HCT116 (cell line): ENCODE measurements around the gene TACC2. TPM values are rescaled to one million over a fixed set of nuclear protein-coding genes. Genes with fewer than 3 reads are reported as not detected.

Experiments
- ATAC-seq: fragments of 200-7000 bp; cut with Tn5 transposase; 2 replicates; pipeline ENCODE4 v1.9.1; 2020; ENCODE audit warnings: mild to moderate bottlenecking, moderate library complexity
- BruUV-seq: library from RNA; stranded (reverse); fragments of 400-500 nt; replicated peaks from 2 replicates; lab custom pipeline; 2021; lab: Mats Ljungman, UMichigan
- CTCF ChIA-PET: fragments of 300-600 bp; sonication (Branson Sonifier 250); formaldehyde crosslinking; loops from one replicate; lab custom pipeline; 2021; ENCODE audit warnings: antibody characterized with exemption; lab: Charles Lee
- POLR2A ChIA-PET: fragments of 300-600, 350-600 bp; sonication (Branson Sonifier 250); formaldehyde crosslinking; loops from one replicate; lab custom pipeline; 2021; ENCODE audit warnings: antibody characterized with exemption; lab: Charles Lee
- RAD21 ChIA-PET, 2 experiments: fragments of 300-600 bp; sonication (Branson Sonifier 250); formaldehyde crosslinking; loops; one replicate each; lab custom pipeline; 2023; ENCODE audit warnings: low total read pairs in 2 of 2; ENCODE audit not compliant: uncharacterized antibody in 2 of 2, unreplicated experiment in 2 of 2, low non-redundant PET in 1 of 2; lab: Charles Lee
- DNase-seq: peaks from one replicate; pipeline ENCODE4 v3.0.0-alpha.2; 2010; ENCODE audit warnings: low read depth, low spot score
- H2AFZ ChIP-seq: fragments of 200-600 bp; shearing (Covaris generic), sonication (generic); 2 replicates; pipeline ENCODE4 v1.6.1; 2017; ENCODE audit warnings: low read depth, mixed run types, mixed read lengths, antibody characterized with exemption, low read length; ENCODE audit not compliant: poor library complexity, severe bottlenecking
- H3K27ac ChIP-seq: 2 replicates; pipeline ENCODE4 v1.5.1; 2012; ENCODE audit warnings: low read depth, low read length
- H3K27me3 ChIP-seq: fragments of 200-600 bp; sonication (generic); 2 replicates; pipeline ENCODE4 v1.6.1; 2016; ENCODE audit warnings: mixed run types, low read length, mixed read lengths; ENCODE audit not compliant: insufficient read depth
- H3K36me3 ChIP-seq, 2 experiments: fragments of 200-500 bp in 1 of 2; fragments of 200-600 bp in 1 of 2; sonication (Bioruptor generic) in 1 of 2; sonication (generic) in 1 of 2; 2 replicates each; pipeline versions ENCODE4 v1.5.1 to v1.6.1; 2014 to 2016; ENCODE audit warnings: low read length in 2 of 2, inconsistent platforms in 1 of 2, mixed read lengths in 1 of 2, mixed run types in 1 of 2; ENCODE audit not compliant: insufficient read depth in 2 of 2, control insufficient read depth in 1 of 2
- H3K4me1 ChIP-seq, 2 experiments: fragments of 200-600 bp in 1 of 2; sonication (generic) in 1 of 2; 2 replicates each; pipeline versions ENCODE4 v1.5.1 to v1.6.1; 2012 to 2017; ENCODE audit warnings: low read length in 2 of 2, inconsistent platforms in 1 of 2, mild to moderate bottlenecking in 1 of 2, mixed read lengths in 1 of 2, mixed run types in 1 of 2, moderate library complexity in 1 of 2; ENCODE audit not compliant: insufficient read depth in 2 of 2, control insufficient read depth in 1 of 2
- H3K4me2 ChIP-seq: fragments of 200-600 bp; sonication (generic); 2 replicates; pipeline ENCODE4 v1.6.1; 2017; ENCODE audit warnings: mixed run types, low read length, mixed read lengths
- H3K4me3 ChIP-seq, 2 experiments: fragments of 200-600 bp in 1 of 2; sonication (generic) in 1 of 2; replicated peaks in 1 of 2; 2 replicates each; pipeline ENCODE4 v1.5.1; 2011 to 2016; ENCODE audit warnings: low read length in 2 of 2, control low read depth in 1 of 2, low read depth in 1 of 2, mild to moderate bottlenecking in 1 of 2, mixed read lengths in 1 of 2, mixed run types in 1 of 2
- H3K79me2 ChIP-seq: fragments of 200-600 bp; sonication (generic); 2 replicates; pipeline ENCODE4 v1.6.1; 2017; ENCODE audit warnings: mild to moderate bottlenecking, mixed run types, low read length, moderate library complexity, mixed read lengths; ENCODE audit not compliant: insufficient read depth
- H3K9ac ChIP-seq: fragments of 200-600 bp; sonication (generic); 2 replicates; pipeline ENCODE4 v1.6.1; 2016; ENCODE audit warnings: low read length, mixed read lengths
- H3K9me2 ChIP-seq: fragments of 200-600 bp; sonication (generic), shearing (Covaris generic); 2 replicates; pipeline ENCODE4 v1.6.1; 2017; ENCODE audit warnings: mixed run types, mild to moderate bottlenecking, moderate library complexity; ENCODE audit not compliant: insufficient read depth
- H3K9me3 ChIP-seq, 2 experiments: fragments of 200-500 bp in 1 of 2; fragments of 200-600 bp in 1 of 2; sonication (Bioruptor generic) in 1 of 2; sonication (generic) in 1 of 2; 2 replicates each; pipeline ENCODE4 v1.6.1; 2014 to 2017; ENCODE audit warnings: low read length in 2 of 2, mixed read lengths in 2 of 2, inconsistent platforms in 1 of 2, low read depth in 1 of 2, mild to moderate bottlenecking in 1 of 2, mixed run types in 1 of 2, moderate library complexity in 1 of 2; ENCODE audit not compliant: control insufficient read depth in 1 of 2, insufficient read depth in 1 of 2
- H4K20me1 ChIP-seq: fragments of 200-600 bp; sonication (generic), shearing (Covaris generic); 2 replicates; pipeline ENCODE4 v1.6.1; 2017; ENCODE audit warnings: mixed run types, mild to moderate bottlenecking, moderate library complexity; ENCODE audit not compliant: insufficient read depth
- CBX3 ChIP-seq: IDR thresholded peaks from 2 replicates; pipeline ENCODE4 v1.6.1; 2012; ENCODE audit warnings: low read depth
- EGR1 ChIP-seq: IDR thresholded peaks from 2 replicates; pipeline ENCODE4 v1.6.1; 2012; ENCODE audit warnings: low read depth
- ELF1 ChIP-seq: IDR thresholded peaks from 2 replicates; pipeline ENCODE4 v1.6.1; 2012; ENCODE audit warnings: low read depth, borderline replicate concordance
- EZH2 ChIP-seq: fragments of 200-600 bp; sonication (generic); IDR thresholded peaks from 2 replicates; pipeline ENCODE4 v1.6.1; 2017; ENCODE audit warnings: antibody characterized with exemption, mixed run types
- EZH2phosphoT487 ChIP-seq: fragments of 200-600 bp; IDR thresholded peaks from 2 replicates; pipeline ENCODE4 v1.6.1; 2018; ENCODE audit warnings: antibody characterized with exemption, borderline replicate concordance
- FOSL1 ChIP-seq: IDR thresholded peaks from 2 replicates; pipeline ENCODE4 v1.6.1; 2012; ENCODE audit warnings: low read depth
- JUND ChIP-seq: IDR thresholded peaks from 2 replicates; pipeline ENCODE4 v1.6.1; 2012
- POLR2A ChIP-seq: IDR thresholded peaks from 2 replicates; pipeline ENCODE4 v1.7.0; 2011; ENCODE audit warnings: borderline replicate concordance; ENCODE audit not compliant: insufficient read depth, insufficient read length; ENCODE audit errors: extremely low read depth
- POLR2AphosphoS5 ChIP-seq: IDR thresholded peaks from 2 replicates; pipeline ENCODE4 v1.6.1; 2011; ENCODE audit warnings: mild to moderate bottlenecking, low read depth, low read length, moderate library complexity
- RAD21 ChIP-seq: IDR thresholded peaks from 2 replicates; pipeline ENCODE4 v1.6.1; 2012; ENCODE audit warnings: low read depth, mild to moderate bottlenecking
- SIN3A ChIP-seq: IDR thresholded peaks from 2 replicates; pipeline ENCODE4 v1.6.1; 2012; ENCODE audit warnings: low read depth
- SP1 ChIP-seq: IDR thresholded peaks from 2 replicates; pipeline ENCODE4 v1.6.1; 2012; ENCODE audit warnings: low read depth
- SRF ChIP-seq: IDR thresholded peaks from 2 replicates; pipeline ENCODE4 v1.6.1; 2012; ENCODE audit warnings: low read depth
- TCF7L2 ChIP-seq: IDR thresholded peaks from 2 replicates; pipeline ENCODE4 v1.7.0; 2011; ENCODE audit warnings: borderline replicate concordance, inconsistent platforms; ENCODE audit not compliant: insufficient read depth, insufficient read length; ENCODE audit errors: extremely low read depth
- ZFX ChIP-seq: fragments of 450-650 bp; IDR thresholded peaks from 2 replicates; pipeline ENCODE4 v1.6.1; 2017
- ZNF274 ChIP-seq: fragments of 200-500 bp; sonication (Bioruptor generic); IDR thresholded peaks from 2 replicates; pipeline ENCODE4 v1.6.1; 2014; ENCODE audit warnings: mild to moderate bottlenecking, low read depth, low read length, inconsistent platforms
- intact Hi-C: fragments of 100-400 bp; cut with micrococcal nuclease; formaldehyde crosslinking; loops from 2 replicates; pipeline ENCODE4 v1.10.0; 2022
- total RNA-seq: library from RNA; stranded (reverse); gene quantifications from one replicate; pipeline ENCODE4 v1.2.1, GENCODE V29; 2021; ENCODE audit not compliant: unreplicated experiment
- TF ChIP-seq, protein P1 (sequence below): IDR thresholded peaks from 2 replicates; pipeline ENCODE4 v1.6.1; 2012; ENCODE audit warnings: low read depth
- TF ChIP-seq, protein P2 (sequence below): IDR thresholded peaks from 2 replicates; pipeline ENCODE4 v1.6.1; 2012
- TF ChIP-seq, protein P3 (sequence below): IDR thresholded peaks from 2 replicates; pipeline ENCODE4 v1.6.1; 2011; ENCODE audit warnings: mild to moderate bottlenecking, low read length, moderate library complexity; ENCODE audit not compliant: insufficient replicate concordance; ENCODE audit errors: extremely low read depth
- TF ChIP-seq, protein P4 (sequence below), 3 experiments: fragments of 200-600 bp in 1 of 3; sonication (generic) in 1 of 3; IDR thresholded peaks in 2 of 3; conservative IDR thresholded peaks in 1 of 3; 2 replicates each; pipeline ENCODE4 v1.5.1; 2012 to 2017; ENCODE audit warnings: low read depth in 2 of 3, low read length in 2 of 3, antibody characterized with exemption in 1 of 3, borderline replicate concordance in 1 of 3, control low read depth in 1 of 3, mild to moderate bottlenecking in 1 of 3, mixed read lengths in 1 of 3, mixed run types in 1 of 3, moderate library complexity in 1 of 3; ENCODE audit not compliant: insufficient read depth in 1 of 3

TACC2 gene
- total RNA-seq, 1 experiment from 2014 or later: 38.6 TPM

- no peak for ATAC-seq
- intact Hi-C loops: no loop called here
- no peaks in the 10 kb centered on the region for H4K20me1 ChIP-seq
- TF ChIP-seq SP1 (no peak), RAD21 (no peak), CBX3 (no peak), EZH2 (no peak), POLR2AphosphoS5 (no peak), ELF1 (no peak), TCF7L2 (no peak), FOSL1 (no peak), ZFX (no peak), ZNF274 (no peak), SRF (no peak), EGR1 (no peak), SIN3A (no peak), POLR2A (no peak), EZH2phosphoT487 (no peak), JUND (no peak)
- TF ChIP-seq, protein P1, sequence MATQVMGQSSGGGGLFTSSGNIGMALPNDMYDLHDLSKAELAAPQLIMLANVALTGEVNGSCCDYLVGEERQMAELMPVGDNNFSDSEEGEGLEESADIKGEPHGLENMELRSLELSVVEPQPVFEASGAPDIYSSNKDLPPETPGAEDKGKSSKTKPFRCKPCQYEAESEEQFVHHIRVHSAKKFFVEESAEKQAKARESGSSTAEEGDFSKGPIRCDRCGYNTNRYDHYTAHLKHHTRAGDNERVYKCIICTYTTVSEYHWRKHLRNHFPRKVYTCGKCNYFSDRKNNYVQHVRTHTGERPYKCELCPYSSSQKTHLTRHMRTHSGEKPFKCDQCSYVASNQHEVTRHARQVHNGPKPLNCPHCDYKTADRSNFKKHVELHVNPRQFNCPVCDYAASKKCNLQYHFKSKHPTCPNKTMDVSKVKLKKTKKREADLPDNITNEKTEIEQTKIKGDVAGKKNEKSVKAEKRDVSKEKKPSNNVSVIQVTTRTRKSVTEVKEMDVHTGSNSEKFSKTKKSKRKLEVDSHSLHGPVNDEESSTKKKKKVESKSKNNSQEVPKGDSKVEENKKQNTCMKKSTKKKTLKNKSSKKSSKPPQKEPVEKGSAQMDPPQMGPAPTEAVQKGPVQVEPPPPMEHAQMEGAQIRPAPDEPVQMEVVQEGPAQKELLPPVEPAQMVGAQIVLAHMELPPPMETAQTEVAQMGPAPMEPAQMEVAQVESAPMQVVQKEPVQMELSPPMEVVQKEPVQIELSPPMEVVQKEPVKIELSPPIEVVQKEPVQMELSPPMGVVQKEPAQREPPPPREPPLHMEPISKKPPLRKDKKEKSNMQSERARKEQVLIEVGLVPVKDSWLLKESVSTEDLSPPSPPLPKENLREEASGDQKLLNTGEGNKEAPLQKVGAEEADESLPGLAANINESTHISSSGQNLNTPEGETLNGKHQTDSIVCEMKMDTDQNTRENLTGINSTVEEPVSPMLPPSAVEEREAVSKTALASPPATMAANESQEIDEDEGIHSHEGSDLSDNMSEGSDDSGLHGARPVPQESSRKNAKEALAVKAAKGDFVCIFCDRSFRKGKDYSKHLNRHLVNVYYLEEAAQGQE: no peak
- TF ChIP-seq, protein P2, sequence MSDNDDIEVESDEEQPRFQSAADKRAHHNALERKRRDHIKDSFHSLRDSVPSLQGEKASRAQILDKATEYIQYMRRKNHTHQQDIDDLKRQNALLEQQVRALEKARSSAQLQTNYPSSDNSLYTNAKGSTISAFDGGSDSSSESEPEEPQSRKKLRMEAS: no peak
- TF ChIP-seq, protein P3, sequence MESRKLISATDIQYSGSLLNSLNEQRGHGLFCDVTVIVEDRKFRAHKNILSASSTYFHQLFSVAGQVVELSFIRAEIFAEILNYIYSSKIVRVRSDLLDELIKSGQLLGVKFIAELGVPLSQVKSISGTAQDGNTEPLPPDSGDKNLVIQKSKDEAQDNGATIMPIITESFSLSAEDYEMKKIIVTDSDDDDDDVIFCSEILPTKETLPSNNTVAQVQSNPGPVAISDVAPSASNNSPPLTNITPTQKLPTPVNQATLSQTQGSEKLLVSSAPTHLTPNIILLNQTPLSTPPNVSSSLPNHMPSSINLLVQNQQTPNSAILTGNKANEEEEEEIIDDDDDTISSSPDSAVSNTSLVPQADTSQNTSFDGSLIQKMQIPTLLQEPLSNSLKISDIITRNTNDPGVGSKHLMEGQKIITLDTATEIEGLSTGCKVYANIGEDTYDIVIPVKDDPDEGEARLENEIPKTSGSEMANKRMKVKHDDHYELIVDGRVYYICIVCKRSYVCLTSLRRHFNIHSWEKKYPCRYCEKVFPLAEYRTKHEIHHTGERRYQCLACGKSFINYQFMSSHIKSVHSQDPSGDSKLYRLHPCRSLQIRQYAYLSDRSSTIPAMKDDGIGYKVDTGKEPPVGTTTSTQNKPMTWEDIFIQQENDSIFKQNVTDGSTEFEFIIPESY: no peak
- TF ChIP-seq, protein P4, sequence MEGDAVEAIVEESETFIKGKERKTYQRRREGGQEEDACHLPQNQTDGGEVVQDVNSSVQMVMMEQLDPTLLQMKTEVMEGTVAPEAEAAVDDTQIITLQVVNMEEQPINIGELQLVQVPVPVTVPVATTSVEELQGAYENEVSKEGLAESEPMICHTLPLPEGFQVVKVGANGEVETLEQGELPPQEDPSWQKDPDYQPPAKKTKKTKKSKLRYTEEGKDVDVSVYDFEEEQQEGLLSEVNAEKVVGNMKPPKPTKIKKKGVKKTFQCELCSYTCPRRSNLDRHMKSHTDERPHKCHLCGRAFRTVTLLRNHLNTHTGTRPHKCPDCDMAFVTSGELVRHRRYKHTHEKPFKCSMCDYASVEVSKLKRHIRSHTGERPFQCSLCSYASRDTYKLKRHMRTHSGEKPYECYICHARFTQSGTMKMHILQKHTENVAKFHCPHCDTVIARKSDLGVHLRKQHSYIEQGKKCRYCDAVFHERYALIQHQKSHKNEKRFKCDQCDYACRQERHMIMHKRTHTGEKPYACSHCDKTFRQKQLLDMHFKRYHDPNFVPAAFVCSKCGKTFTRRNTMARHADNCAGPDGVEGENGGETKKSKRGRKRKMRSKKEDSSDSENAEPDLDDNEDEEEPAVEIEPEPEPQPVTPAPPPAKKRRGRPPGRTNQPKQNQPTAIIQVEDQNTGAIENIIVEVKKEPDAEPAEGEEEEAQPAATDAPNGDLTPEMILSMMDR (IDR thresholded peaks at IDR 0.05 in 2 of 3, conservative IDR thresholded peaks at IDR 0.05 in 1 of 3; ENCODE audit: borderline replicate concordance in 1 of 3, insufficient read depth in 1 of 3, low read depth in 2 of 3, low read length in 2 of 3): no peak
- no peaks in the 10 kb centered on the region for H3K9me2 ChIP-seq
- H3K4me2 ChIP-seq: no peak overlapping the region
- ChIA-PET CTCF (interaction anchor here (1.0 kb wide), 1 partner anchor 31 kb away, joined by 3 read pairs; no protein-coding TSS in a partner anchor), RAD21 (no interaction called here), POLR2A (no interaction called here)
- no TSS peak for BruUV-seq
- H3K4me3 ChIP-seq: no peak overlapping the region
- DNase-seq: no peak
- H3K9ac ChIP-seq: no peak overlapping the region
- H2AFZ ChIP-seq: no peak overlapping the region
- peaks cover 0 to 5% of the 10 kb centered on the region in 2 experiments; a peak in 1 of 4 replicates for H3K36me3 ChIP-seq
- no peak overlapping the region for H3K27ac ChIP-seq
- H3K27me3 ChIP-seq: no peaks in the 10 kb centered on the region
- no peaks in the 10 kb centered on the region for H3K79me2 ChIP-seq
- no peaks in the 10 kb centered on the region for H3K4me1 ChIP-seq
- H3K9me3 ChIP-seq: no peaks in the 10 kb centered on the region
Observed at GRCh38 chr10:122237331-122237990, 248.5 kb downstream of the TACC2 start.
